Colon (tissue), 2 donors: Measurements from ENCODE around the gene GRK5.

Experiments
- FAIRE-seq: peaks from 2 replicates; lab custom pipeline; 2012; peaks lifted over from hg19 to GRCh38; lab: Jason Lieb, UNC
- donor health status: control.
- donor health status: control.

Gene GRK5

DNA sequence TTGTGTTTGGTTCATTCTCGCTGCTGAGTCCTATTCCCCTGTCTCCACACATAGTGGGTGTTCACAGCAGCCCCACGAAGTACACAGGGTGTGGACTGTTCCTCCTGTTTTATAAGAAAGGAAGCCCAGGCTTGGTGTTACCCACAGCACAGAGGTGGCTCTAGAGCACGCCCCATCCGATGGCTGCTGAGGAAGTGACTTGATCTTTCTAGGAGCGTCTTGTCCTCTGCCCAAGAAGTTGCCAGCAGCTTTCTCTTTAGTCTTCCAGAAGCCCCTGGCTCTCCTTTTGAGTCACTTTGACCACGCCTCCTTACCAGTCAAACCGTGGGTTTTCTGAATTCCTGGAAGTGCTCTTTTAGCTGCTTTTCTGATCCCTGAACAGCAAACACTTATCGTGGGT lies 94.0 kb downstream of the GRK5 start:
- FAIRE-seq = no peak

DNA sequence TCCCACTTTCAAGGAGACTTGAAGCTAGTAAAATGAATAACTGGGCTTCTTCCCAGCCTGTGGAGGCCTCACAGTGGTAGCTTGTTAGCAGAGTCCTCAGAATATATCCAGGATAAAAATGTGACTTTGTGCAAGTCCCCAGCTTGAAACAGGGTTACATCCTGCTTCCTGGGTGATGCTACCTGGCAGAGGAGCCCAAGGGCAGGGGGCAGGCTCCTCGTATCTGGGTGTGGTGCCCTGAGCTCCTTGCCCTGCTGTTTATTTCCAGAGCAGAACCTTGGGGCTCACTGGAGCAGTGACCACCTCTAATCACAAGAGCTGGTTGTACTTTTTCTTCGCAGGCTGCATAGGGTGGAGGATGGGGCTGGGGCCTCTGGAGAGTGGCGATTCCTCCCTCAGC lies 94.8 kb downstream of the GRK5 start:
- no peak for FAIRE-seq

DNA sequence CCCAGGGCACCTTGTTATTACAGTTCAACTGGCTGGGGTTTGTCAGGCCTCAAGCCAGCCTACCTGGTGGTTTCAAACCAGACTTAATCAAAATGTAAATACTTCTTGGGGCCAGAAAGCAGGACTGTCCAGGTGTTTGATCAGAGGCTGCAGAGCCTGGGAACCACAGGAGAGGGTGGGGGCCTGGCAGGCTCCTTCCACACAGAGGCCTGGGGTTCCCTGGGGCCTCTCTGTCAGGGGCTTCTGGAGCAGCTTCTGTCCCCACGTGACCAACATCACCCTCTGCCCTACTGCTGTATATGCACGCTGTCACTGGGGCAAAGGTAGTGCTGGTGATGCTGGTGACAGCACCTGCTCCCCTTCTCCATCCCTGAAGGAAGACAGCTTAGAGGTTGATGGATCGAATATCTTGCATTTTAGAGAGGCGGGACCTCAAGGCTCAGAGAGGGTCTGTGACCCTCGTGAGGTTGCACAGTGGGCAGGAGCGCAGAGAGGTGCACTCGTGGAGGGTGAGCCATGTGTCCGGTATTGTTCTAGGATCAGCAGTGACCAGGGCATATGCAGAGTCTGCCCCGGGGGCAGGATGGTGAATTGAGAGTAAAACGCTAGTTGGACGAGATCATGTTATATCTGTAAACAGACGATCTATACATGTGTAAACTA lies 95.4 kb downstream of the GRK5 start:
- FAIRE-seq = no peak

DNA sequence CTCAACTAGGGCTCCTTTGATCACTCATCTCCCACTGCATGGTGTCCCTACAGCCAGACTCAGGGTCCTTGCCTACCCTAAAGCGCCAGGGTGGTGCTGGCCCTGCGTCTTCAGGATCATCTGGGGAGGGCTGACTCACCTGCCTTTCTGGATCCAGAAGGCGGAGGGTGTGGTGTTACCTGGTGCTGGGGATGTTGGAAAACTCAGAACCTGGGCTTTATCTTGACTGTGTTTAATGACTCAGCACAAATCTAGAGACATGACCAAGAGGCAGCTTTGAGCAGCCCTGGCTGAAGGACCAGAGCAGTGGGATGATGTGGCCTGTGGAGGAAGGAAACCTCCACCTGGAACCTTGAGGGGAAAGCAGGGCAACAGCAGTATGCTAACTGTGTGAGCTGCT lies 96.5 kb downstream of the GRK5 start:
- FAIRE-seq = no peak

DNA sequence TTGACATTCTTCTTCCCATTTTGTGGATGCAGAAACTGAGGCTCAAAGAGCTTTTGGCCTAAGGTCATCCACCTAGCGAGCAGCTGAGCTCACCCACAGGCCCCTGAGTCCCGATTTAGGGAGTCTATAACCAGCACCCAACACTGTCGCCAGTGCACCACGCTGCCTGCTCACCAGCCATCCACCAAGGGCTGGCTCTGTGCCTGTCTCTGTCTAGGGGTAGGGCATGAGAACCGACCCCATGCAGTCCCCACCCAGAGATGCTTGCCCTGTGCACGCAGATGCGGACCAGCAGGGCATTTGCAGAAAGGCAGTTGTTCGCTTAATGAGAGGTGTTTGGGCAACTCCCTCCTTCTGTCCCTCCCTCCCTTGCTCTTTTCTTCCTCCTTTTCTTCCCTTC lies 97.2 kb downstream of the GRK5 start:
- FAIRE-seq = no peak

DNA sequence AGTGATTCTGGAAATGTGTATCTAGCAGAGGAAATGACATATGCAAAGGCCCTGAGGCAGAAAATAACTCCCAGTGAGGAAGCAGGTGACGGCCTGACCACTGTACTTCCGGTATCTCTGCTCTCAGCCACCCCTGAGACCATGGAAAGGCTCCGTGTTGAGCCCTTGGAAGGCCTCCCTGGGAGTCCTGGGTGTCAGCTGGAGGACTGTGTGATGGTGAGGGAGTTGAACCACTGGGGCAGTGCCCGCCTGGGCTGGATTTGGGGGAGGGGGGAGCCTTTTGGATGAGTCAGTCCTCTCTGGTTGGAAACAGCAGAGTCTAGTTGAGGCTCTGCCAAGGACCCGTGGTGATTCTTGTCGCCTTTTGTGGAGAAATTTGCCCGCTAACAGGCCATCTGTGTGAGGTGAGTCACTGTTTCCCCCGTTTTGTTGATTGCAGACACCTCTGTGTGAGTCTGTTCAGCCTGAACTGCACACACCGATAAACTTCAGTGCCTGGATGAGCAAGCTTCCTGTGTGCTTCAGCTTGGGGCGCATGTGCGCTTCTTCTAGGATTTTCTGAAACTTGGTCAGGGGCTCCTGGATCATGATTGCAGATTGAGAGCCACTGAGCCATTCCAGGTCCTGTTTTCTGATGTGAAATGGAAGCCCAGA lies 98.6 kb downstream of the GRK5 start:
- FAIRE-seq = no peak

DNA sequence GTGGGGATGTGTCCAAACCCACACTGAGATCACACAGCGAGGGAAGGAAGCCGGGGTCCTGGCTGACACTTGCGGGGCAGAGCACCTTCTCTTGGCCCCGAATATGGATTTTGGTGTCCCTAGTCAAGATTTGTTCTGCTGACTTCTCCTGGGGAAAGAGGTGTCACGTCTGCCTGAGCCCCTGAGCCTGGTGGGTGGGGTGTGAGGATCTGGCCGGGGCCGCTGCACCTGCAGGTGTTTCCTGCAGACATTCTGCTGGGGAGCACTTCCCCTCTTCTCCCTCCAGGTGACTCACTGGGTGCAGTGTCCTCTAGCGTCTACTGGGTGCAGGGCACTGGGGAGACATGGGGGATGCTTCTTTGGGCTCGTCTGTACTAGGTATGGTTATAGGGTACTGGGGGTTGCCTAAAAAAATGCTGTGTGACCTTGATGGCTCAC lies 99.2 kb downstream of the GRK5 start:
- no peak for FAIRE-seq

DNA sequence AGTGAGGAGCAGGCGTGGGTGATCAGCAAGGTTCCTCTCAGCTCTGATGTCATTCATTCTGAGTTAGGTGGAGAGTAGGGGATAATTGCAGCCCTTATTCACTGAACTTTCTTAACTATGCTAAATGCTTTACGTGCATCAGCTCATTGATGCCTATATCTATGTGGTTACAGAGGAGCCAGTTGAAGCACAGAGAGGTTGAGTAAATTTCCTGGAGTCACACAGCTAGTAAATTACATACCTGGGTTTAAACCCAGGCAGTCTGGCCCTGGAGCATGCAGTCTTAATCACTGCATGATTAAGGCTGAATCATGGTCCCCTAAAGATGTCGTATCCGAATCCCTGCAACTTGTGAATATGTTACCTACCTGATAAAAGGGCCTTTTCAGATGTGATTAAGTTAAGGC lies 99.6 kb downstream of the GRK5 start:
- no peak for FAIRE-seq

DNA sequence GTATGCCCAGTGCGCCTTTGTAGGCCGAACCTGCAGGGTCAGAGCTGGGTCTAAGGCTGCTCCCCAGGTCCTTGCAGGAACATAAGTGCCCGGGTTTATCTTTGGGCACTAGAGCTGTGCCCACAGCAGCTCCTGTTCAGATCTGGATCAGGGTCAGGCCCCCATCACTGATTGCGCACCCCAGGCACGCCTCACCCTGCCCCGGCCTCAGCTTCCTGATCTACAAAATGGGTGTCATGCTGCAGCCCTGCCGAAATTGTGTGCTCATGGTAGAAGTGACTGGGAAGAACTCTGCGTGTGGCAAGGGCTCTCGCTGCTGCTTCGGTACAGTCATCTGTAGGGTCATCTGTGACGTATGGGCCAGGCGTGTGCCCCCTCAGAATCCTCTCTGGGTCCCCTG lies 100.7 kb downstream of the GRK5 start:
- no peak for FAIRE-seq

DNA sequence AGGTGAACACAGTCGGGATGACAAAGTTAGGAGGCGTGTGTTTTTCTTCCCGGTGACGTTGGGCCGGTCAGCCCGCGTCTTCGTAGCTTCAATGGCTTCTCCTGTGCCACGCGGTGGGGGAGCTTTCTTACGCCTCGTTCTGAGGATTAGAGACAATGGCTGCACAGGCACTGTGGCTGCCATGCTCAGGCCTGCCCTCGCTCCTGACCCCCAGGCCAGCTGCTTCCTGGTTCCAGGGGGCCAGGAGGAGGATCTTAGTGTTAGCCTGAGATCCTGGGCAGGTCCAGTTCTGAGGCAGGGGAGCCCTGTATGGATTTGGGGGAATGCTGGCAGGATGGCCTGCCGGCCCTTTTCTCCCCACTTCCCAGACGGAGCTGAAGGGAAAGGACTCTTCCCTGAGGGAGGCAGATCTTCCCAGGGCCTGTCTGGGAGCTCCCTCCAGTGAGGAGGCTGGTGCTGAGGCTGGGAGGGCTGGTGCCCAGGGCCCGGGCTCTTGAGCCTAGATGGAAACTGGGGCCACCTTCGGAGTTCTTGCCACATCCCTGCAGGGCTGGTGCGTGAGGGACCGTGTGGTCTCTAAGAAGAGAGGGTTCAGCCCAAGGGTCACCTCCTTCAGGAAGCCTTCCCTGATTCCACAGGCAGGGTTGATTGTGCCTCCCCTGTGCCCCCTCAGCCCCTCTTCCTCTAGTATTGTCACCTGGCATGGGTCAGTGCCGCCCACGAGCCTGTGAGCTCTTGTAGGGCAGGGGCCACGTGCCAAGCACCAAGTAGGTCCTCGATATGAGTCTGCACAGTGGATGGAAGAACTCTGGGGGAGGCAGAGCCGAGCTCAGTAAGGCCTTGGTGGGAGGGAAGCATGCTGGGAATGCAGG lies 101.4 kb downstream of the GRK5 start:
- no peak for FAIRE-seq

DNA sequence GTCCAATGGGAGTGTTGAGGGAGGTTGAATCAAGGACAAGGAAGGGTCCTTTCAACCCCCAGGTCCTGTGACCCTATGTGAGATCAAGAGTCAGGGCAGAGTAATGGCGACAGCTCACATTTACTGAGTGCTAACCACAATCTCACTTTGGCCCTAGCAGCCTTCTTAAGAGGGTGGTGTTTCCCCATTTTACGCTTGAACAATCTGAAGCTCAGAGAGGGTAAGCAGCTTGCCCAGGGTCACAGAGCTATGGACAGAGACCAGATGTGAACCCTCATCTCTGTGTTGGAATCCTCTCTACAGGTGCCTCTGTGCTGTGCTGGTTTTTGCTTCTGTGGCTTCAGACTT lies 102.0 kb downstream of the GRK5 start:
- FAIRE-seq = no peak

DNA sequence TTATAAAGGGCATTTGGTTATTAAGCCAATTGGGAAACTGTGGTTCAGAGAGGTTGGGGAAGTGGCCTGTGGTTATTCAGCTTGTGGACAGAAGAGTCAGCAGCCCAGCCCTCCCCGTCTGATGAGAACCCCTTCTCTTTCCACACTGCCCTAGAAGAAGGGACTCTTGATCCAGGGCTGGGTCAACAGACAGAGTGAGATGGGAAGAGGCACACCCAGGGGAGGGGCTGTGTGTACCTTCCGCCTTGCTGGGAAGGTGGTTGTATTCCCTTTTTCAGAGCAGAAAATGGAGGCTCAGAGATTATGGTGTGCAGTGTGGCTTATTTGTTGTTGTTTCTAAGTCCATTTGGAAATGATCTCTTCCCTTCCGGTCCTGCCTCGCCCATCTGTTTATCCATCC lies 103.4 kb downstream of the GRK5 start:
- no peak for FAIRE-seq

DNA sequence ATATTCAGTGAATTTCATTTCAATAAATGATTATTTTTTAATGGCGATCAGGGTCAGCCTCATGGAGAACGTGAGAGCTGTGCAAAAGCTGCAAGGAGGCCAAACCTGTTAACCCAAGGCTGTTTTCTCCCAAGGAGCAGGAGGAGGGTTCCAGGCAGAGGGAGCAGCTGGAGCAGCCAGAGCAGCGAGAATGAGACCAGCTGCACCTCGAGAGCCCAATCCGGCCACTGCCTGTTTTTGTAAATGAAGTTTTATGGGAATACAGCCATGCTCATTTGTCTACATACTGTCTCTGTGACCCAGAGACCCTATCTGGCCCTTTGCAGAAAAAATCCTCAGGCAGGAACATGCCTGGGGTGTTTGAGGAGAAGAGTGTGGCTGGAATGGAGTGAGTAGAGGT lies 104.9 kb downstream of the GRK5 start:
- FAIRE-seq = no peak

DNA sequence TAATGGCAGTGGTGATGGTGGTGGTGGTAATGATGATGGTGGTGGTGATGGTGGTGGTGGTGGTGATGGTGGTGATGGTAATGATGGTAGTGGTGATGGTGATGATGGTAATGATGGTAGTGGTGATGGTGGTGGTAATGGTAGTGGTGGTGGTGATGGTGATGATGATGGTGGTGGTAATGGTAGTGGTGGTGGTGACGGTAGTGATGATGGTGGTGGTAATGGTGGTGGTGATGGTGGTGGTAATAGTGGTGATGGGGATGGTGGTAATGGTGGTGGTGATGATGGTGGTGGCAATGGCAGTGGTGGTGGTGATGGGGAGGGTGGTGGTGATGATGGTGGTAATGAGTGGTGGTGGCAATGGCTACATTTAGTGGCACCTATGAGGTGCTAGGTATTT lies 105.7 kb downstream of the GRK5 start:
- FAIRE-seq = no peak

DNA sequence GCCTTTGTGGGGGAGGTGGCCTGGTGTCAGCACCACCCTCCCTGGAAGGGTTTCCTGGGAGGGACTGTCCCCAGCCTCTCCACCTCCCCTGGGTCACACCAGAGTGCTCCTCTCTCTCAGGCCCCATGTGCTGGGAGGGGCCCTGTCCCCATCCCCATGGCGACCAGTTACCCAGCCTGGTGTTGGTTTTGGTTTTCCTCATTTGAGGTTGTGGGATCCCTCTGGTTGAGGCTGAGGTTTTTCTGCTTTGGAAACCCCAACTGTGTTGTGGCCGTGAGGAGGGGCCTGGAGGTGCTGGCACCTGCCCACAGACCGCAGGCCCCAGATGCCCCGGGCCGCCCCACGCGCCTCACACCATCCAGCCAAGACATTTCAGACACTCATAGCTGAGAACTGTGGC lies 106.3 kb downstream of the GRK5 start:
- FAIRE-seq = no peak

DNA sequence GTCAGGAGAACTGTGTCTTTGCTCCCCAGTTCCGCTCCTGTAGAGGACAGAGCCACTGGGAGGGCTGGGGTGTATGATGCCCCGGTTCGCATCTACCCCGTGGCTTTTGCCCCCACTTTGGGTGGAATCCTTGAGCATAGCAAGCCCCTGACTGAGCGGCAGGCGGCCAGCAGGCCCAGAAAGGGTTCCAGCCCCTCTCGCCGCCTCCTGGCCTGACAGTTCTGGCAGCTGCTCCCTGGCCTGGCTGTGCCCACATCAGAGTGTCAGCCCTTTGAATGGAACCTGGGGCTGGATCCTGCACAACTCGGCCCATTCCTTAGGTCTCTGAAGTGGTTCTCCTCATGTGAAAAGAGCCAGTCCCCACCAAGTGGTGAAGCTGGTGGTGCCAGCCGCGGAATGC lies 106.7 kb downstream of the GRK5 start:
- FAIRE-seq = no peak

DNA sequence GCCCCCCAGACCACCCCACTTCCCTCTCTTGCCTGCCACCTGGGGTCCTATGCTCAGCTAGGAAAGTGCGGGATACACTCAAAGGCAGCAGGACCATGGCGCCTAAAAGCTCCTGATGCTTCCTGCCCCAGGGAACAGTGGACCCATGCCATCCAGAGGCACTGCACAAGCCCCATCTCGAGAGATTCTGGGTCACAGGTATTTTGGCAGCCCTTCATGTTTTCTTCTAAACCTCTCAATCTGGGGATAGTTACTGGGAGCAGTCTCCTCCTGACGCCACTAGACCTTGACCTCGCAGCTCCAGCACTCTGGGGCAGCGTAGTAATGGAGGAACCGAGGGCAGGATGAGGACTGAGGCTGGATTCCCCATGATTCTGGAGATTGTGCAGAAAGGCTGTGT lies 107.1 kb downstream of the GRK5 start:
- FAIRE-seq = no peak

DNA sequence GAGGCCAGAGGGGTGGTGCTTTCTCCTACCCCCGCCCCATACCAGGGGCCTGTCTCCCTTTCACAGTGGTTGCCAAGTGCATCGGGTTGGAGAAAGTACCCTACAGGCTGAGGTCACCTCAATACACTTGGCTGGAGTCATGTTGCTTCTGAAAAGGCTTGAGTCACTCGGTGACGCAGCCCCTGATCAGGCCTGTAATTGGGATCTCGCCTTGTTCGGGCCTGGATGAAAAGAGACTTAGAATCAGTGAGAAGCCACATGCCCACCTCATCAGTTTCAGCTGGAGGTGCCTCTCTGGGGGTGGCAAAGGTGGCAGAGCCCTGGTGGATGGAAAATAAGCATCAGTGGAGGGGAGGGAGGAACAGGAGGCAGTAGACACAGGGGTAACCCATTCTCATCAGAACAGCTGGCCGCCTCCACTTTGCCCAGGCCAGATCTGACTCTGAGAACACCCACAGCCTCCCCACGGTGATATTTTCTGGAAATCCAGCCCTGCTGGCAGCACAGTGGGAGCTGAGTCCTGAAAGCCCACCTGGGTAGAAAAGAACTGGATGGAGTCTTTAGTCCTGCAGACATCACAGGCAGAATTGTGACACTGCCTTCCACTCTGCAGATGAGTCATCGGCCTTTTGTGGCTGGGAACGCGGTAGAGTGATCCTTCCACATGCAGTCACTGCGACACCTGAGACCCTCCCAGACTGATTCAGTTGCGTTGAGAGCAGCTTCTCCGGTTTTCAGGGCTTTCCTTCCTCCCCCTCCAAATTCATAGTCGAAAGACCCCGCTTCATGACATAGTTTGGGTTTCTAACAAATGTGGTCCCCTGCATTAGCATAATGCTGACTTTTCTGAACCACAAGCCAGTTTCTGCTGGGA lies 108.0 kb downstream of the GRK5 start:
- no peak for FAIRE-seq

DNA sequence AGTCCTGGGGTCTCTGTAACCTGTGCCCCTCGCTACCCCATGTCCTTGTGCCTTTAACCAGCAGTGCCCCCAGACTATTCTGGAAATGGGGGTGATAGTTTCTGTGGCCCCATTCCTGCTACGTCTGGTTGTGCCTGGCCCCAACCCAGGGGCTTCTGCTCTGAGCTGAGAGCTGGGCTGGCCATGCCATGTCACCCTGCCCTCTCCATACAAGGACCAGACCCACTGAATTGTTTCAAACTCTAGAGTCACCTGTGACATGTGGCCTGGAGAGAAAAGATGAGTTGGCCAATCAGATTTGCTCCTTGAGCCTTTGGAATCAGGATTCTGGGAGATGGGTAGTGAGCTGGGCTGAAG lies 108.6 kb downstream of the GRK5 start:
- FAIRE-seq = no peak

DNA sequence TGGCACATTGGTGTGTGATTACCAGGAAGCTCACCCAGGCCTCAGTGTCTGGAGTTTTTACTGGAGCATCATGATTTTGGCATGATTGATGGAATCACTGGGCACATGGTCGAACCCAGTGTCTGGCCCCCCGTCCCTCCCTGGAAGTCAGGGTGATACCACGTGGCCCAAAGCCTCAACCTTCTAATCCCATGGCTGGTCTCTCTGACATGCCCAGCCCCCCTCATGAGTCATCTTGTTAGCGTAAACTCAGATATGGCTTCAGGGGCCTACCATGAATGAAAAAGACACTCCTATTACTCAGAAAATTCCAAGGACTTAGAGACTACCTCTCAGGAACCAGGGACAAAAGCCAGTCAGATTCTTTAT lies 109.3 kb downstream of the GRK5 start:
- FAIRE-seq = no peak

DNA sequence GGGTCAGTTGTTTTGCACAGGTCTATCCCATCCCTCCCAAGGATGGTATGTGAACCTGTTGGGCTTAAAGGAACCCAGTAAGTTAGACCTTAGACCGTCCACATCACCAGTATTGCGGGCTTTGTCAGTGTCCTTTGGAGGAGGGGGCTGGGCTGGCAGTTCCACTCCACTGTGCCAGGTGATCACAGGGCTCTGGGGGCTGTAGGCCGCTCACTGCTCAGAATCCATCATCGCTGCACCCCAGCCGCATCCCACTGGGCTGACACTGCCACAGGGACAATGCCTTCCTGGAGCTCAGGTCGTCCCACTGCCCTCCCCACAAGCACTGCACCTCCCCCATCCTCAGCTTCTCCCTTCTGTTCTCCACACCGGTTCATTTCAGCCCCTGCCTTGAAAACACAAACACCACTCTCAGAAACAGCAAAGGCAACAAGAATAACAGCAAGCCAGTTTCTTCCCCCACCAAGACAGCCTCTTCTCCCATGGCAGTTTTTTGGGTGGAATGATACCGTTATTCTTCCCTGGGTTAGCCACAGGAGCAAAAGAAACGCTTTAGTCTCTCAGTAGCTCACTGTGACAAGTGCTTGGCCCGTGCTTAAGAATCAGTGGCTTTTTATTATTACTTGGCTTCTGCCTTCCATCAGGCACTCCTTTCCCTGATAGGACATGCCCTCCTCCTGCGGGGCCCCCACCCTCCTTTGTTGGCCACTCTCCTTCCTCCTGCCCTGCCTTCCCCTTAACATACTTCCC lies 111.2 kb downstream of the GRK5 start:
- FAIRE-seq = no peak
